ENCODE results near the gene RAB21. TPM values are rescaled to one million over a fixed set of nuclear protein-coding genes. Genes with fewer than 3 reads are reported as not detected.
A peak's percentile ranks its signal among the peaks of the same experiment; 100 is the strongest.

The RAB21 gene
- total and polyA plus RNA-seq, 2 donors (not counting 1 experiment from before 2014, with no cell fraction given), result 11.4 to 27.4 TPM

DNA sequence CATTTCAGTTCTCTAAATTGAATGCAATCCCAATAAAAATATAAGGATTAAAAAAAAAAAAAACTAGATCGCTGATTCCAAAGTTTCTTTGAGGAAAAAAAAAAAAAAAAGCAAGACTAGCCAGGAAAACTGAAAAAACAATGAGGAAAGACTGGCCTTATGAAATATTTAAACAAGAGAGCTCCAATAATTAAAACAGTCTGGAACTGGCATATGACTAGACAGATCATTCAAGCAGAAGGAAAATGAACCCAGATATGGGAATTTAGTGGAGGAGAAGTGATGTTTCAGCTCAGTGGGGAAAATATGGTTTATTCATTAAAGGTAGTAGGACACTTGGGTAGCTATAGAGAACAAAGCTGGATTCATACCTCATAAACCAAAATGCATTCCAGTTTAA lies 42.9 kb downstream of the RAB21 start:
- no peaks in the 10 kb centered on the region for H3K27me3 ChIP-seq (ENCODE audit: control insufficient read depth, insufficient read depth, low read length)

GRCh38 chr12:71799106-71799505 lies 44.4 kb downstream of the RAB21 start:
- H3K4me1 ChIP-seq (ENCODE audit: control insufficient read depth, extremely low read depth, insufficient read depth, low read length), result no peaks in the 10 kb centered on the region
- H3K27ac ChIP-seq (ENCODE audit: insufficient read depth, low read length), result no peak overlapping the region
- H3K9ac ChIP-seq (ENCODE audit: insufficient read depth, low read length), result no peak overlapping the region
- no peaks in the 10 kb centered on the region for H3K9me3 ChIP-seq (ENCODE audit: control insufficient read depth, insufficient read depth, low read depth, low read length)
- no peaks in the 10 kb centered on the region for H3K36me3 ChIP-seq (ENCODE audit: control insufficient read depth, insufficient read depth, low read length)
- no peaks in the 10 kb centered on the region for H3K27me3 ChIP-seq (ENCODE audit: control insufficient read depth, insufficient read depth, low read length)
- no peaks in the 10 kb centered on the region for H4K20me1 ChIP-seq (ENCODE audit: control insufficient read depth, extremely low read depth, insufficient read depth, low read length)
- no peaks in the 10 kb centered on the region for H3K79me2 ChIP-seq (ENCODE audit: control insufficient read depth, insufficient read depth, low read length)
- peak; percentile 2 to 7 for DNase-seq (ENCODE audit: low read depth in 2 of 2)
- H3K4me2 ChIP-seq (ENCODE audit: extremely low read depth, insufficient read depth, low read length), result no peak overlapping the region
- H3K4me3 ChIP-seq (replicated peaks in 1 of 4; ENCODE audit: control extremely low read depth in 1 of 4, insufficient read depth in 1 of 4, low read depth in 3 of 4, low read length in 4 of 4), result no peak overlapping the region
- no peak for TF ChIP-seq EZH2 (IDR thresholded peaks at IDR 0.05; ENCODE audit: low read length, missing control alignments)
- TF ChIP-seq, protein P1, sequence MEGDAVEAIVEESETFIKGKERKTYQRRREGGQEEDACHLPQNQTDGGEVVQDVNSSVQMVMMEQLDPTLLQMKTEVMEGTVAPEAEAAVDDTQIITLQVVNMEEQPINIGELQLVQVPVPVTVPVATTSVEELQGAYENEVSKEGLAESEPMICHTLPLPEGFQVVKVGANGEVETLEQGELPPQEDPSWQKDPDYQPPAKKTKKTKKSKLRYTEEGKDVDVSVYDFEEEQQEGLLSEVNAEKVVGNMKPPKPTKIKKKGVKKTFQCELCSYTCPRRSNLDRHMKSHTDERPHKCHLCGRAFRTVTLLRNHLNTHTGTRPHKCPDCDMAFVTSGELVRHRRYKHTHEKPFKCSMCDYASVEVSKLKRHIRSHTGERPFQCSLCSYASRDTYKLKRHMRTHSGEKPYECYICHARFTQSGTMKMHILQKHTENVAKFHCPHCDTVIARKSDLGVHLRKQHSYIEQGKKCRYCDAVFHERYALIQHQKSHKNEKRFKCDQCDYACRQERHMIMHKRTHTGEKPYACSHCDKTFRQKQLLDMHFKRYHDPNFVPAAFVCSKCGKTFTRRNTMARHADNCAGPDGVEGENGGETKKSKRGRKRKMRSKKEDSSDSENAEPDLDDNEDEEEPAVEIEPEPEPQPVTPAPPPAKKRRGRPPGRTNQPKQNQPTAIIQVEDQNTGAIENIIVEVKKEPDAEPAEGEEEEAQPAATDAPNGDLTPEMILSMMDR (conservative IDR thresholded peaks at IDR 0.05 in 1 of 2, IDR thresholded peaks at IDR 0.05 in 1 of 2; ENCODE audit: low read depth in 1 of 2, low read length in 2 of 2), result no peak
- no peak overlapping the region for H2AFZ ChIP-seq (ENCODE audit: low read length)

More for the DNA sequence above, 42.9 kb downstream of the RAB21 start:
- Histone ChIP-seq H3K4me2 (ENCODE audit: extremely low read depth, insufficient read depth, low read length) (no peak overlapping the region), H3K36me3 (ENCODE audit: control insufficient read depth, insufficient read depth, low read length) (no peaks in the 10 kb centered on the region), H3K4me3 (replicated peaks in 1 of 4; ENCODE audit: control extremely low read depth in 1 of 4, insufficient read depth in 1 of 4, low read depth in 3 of 4, low read length in 4 of 4) (no peak overlapping the region), H2AFZ (ENCODE audit: low read length) (no peak overlapping the region), H3K79me2 (ENCODE audit: control insufficient read depth, insufficient read depth, low read length) (no peaks in the 10 kb centered on the region), H3K27ac (ENCODE audit: insufficient read depth, low read length) (no peak overlapping the region), H3K4me1 (ENCODE audit: control insufficient read depth, extremely low read depth, insufficient read depth, low read length) (no peaks in the 10 kb centered on the region), H4K20me1 (ENCODE audit: control insufficient read depth, extremely low read depth, insufficient read depth, low read length) (no peaks in the 10 kb centered on the region), H3K9ac (ENCODE audit: insufficient read depth, low read length) (no peak overlapping the region), H3K9me3 (ENCODE audit: control insufficient read depth, insufficient read depth, low read depth, low read length) (no peaks in the 10 kb centered on the region)
- TF ChIP-seq EZH2 (IDR thresholded peaks at IDR 0.05; ENCODE audit: low read length, missing control alignments), result no peak
- TF ChIP-seq, protein P1 (conservative IDR thresholded peaks at IDR 0.05 in 1 of 2, IDR thresholded peaks at IDR 0.05 in 1 of 2; ENCODE audit: low read depth in 1 of 2, low read length in 2 of 2), result no peak
- DNase-seq (ENCODE audit: low read depth in 2 of 2), result no peak

- no peak for DNase-seq (ENCODE audit: low read depth in 2 of 2)
- TF ChIP-seq EZH2 (IDR thresholded peaks at IDR 0.05; ENCODE audit: low read length, missing control alignments), result no peak
- TF ChIP-seq, protein P1 (conservative IDR thresholded peaks at IDR 0.05 in 1 of 2, IDR thresholded peaks at IDR 0.05 in 1 of 2; ENCODE audit: low read depth in 1 of 2, low read length in 2 of 2), result no peak
- H3K9me3 ChIP-seq (ENCODE audit: control insufficient read depth, insufficient read depth, low read depth, low read length), result no peaks in the 10 kb centered on the region
- H3K9ac ChIP-seq (ENCODE audit: insufficient read depth, low read length), result no peak overlapping the region
- H3K36me3 ChIP-seq (ENCODE audit: control insufficient read depth, insufficient read depth, low read length), result no peaks in the 10 kb centered on the region
- H3K79me2 ChIP-seq (ENCODE audit: control insufficient read depth, insufficient read depth, low read length), result no peaks in the 10 kb centered on the region
- H3K4me3 ChIP-seq (replicated peaks in 1 of 4; ENCODE audit: control extremely low read depth in 1 of 4, insufficient read depth in 1 of 4, low read depth in 3 of 4, low read length in 4 of 4), result no peak overlapping the region
- no peaks in the 10 kb centered on the region for H3K4me1 ChIP-seq (ENCODE audit: control insufficient read depth, extremely low read depth, insufficient read depth, low read length)
- H3K27me3 ChIP-seq (ENCODE audit: control insufficient read depth, insufficient read depth, low read length), result no peaks in the 10 kb centered on the region
- H3K4me2 ChIP-seq (ENCODE audit: extremely low read depth, insufficient read depth, low read length), result no peak overlapping the region
- H4K20me1 ChIP-seq (ENCODE audit: control insufficient read depth, extremely low read depth, insufficient read depth, low read length), result no peaks in the 10 kb centered on the region
- H3K27ac ChIP-seq (ENCODE audit: insufficient read depth, low read length), result no peak overlapping the region
- H2AFZ ChIP-seq (ENCODE audit: low read length), result no peak overlapping the region
Observed at GRCh38 chr12:71800177-71800576, 45.5 kb downstream of the RAB21 start.

All from fibroblast of lung (primary cell).